NCI-H2196 treated with DMSO at 0.1 percent for 48 hours (cell line): ENCODE data around the gene DDX10.
"Not testable (repeated sequence)": the region's sequence is repeated elsewhere in the genome, so short reads cannot be mapped to it uniquely, and the experiment has no call there.

Experiments used
- DNase-seq: peaks from one replicate; lab custom pipeline; 2025; ENCODE audit not compliant: unreplicated experiment; lab: John Stamatoyannopoulos, UW

Gene DDX10

DNA sequence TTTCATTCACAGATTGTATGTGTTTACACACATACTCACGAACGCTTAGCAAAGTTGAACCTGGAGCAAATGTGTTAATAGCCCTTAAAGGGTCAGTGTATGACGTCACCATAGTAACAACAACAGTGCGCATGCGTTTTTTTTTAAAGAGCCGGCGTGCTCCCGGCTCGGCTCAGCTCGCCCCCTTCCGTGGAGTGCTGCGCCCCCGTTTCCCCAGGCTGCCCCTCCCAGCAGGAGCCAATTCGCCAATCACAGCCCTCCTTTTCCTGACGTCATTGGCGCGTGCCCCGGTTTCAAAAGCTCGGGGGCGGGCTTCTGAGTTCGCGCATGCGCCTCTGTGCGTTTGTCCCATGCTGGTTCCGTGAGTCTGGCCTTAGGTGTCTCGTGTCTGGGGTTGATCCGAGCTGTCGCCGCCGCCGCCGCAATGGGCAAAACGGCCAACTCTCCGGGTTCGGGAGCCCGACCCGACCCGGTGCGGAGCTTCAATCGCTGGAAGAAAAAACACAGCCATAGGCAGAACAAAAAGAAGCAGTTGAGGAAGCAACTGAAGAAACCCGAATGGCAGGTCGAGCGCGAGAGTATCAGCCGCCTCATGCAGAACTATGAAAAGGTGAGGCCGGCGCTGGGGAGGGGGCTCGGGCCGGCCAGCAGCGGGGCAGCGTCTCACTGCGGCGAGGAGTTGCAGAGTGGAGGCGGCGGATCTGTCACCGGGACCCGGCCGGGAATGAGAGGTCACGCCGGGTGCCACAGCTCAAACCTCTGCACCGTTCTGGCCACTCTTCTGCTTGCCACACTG, at the start of gene DDX10:
DDX10 (plus strand) TSS at position 340 of the 796 bp plus-strand sequence; CDS start at position 425, 85 bp downstream.
- peak; percentile 98 for DNase-seq

DNA sequence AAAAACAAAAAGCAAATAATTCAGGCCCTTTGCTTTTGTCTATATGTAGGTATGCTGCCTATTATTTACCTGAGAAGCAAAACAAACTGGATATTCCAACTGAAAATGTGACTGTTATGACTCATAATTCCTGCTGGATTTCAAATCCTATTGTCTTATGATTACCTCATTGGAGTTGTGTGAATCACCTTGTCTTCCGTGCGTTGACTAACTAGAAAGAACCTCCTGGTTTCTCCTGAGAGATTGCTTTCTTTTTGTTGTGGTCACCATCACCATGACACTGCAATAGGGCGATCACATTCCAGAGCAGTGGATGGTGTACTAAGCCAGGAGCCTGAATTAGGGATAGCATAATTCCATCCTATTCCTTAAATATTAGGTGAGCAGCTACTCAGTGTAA, 48.3 kb upstream of the DDX10 start:
- no peak for DNase-seq

DNA sequence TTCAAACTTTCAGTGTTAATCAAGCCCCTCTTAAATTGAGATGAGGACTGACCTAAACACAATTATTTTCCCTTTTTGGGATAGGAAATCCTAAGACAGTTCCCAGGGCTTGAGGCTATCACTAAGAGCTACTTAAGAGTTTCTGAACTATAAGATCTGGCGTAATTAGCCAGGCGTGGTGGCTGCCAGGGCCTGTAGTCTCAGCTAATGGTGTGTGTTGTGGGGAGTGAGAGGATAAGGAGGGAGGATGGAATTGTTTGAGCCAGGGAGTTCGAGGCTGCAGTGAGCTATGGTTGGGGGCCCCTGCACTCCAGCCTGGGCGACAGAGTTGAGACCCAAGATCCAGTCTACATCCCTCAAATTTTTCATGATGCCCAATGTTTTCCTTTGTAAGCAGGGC, 47.8 kb upstream of the DDX10 start:
- no peak for DNase-seq

DNA sequence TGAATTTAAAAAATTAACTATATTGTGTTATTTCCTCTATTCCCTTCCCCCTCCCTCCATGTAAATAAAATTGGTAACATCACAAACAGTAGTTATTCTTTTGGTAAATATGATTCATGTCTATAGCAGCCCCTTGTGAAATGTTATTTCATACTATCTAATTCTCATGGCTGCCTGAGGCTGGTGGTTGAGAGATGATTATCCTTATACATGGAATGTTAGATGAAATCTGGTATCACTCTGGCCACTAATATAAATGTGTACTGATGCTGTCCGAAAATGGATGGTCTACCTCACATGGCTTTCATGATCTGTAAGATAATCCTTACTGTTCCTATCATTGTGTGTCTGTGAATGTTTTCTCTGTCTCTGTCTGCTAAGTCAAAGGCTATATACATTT, 46.3 kb upstream of the DDX10 start:
- no peak for DNase-seq

DNA sequence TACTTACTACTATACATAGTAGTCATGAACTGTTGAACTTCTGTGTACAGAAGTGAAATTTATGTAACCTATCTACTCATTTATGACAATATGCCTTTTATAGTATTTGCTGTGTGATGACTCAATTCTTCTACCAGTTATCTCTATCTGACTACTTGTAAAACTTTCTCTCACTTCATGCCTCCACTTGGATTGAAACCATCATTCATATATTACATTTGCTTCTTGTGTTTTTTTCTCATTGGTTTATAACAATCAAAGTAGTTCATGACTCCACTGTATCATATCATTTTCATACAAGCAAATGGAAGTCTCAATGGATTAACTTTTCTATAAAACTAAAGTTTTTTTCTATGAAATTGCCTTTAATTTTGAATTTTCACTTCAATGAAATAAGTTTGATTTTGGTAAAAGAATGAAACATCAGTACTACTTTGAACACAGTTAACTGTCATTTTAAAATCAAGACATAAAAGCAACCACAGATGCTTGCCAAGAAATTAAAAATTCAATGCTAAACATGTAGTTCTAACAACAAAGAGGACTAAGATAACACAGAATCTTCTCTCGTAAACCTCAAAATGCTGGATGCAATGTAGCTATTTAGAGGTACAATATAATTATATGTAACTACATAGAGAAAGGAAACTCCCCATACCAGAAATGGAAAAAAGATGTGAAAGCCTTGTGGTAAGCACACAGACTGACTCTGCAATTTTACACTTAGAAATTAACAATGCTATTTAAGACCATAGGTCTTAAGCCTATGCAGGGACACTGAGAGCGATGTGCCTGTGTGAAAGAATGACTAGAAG, 43.7 kb upstream of the DDX10 start:
- DNase-seq: no peak

DNA sequence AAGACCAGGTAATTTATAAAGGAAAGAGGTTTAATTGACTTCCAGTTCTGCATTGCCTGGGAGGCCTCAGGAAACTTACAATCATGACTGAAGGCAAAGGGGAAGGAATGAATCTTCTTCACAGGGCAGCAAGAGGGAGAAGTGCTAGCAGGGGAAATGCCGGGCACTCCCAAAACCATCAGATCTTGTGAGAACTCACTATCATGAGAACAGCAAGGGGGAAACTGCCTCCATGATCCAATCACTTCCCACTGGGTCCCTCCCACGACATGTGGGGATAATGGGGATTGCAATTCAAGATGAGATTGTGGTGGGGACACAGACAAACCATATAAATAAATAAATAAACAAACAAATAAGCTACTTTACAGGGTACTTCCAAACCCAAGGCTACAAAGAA, 42.5 kb upstream of the DDX10 start:
- DNase-seq: no peak

DNA sequence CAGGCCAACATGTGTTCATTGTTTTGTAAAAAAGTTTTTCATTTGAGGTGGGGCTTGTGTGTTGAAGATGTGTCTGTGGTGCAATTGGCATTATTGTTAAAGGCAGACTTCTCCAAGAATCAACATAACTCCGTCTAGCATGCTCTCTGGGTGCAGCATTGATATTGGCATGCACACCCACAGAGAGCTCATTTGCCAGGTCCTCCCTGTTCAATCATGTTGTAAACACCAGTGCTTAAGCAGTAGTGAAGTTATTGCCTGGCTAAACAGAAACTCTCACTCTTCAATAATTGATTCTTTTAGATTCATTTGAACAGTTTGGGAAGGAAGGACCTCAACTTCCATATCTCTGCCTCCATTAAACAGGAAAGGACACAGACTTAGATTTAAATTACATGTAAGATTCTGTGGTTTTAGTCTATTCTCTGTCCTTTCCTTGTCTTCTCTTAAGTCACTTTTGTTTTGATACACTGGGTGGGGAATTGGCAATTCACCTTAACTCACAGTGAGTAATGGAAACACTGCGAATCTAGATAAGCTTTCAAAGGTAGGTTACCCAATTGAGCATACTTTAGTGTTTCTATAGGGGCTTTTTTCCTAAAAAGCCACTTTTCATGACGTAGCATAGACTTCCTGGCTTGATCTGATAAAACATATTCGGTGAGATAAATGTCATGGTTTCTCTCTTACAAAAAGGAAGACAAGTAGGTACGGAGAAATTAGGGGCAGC, 40.5 kb upstream of the DDX10 start:
- no peak for DNase-seq

DNA sequence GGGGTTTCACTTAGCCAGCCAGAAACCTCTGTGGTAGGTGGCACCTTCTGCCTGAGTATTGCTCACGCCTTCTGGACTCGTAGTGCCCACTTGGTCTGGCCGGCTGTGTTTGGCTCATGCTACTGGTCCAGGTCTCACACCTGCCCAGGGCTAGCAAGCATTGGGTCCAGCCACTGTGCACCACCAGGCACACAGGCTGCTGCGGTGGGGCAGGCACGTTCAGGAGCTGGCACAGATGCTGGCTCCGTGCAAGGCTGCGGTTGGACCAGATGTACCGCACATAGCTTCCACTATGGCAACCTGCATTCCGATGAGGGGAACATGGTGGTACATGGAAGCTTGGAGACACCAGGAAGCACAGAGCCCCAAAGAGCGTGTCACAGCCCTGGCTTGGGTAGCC, 36.5 kb upstream of the DDX10 start:
- DNase-seq: no peak

DNA sequence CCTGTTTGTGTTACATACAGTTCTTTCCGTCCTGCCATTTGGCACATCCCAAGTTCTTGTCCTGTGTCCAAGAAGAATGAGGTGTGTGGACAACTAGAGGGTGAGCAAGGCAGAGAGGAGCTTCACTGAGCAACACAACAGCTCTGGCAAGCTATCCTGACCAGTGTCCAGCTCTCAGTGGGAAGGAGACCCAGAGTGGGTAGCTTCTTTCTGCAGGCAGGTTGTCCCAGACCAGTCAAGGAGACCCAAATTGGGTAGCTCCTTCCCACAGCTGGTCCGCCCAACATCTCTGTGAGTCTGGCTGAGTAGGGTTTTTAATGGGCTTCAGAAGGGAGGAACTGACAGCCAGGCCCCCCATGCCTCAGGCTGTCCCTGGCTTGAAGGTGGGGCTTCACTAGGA, 36.1 kb upstream of the DDX10 start:
- DNase-seq: no peak

DNA sequence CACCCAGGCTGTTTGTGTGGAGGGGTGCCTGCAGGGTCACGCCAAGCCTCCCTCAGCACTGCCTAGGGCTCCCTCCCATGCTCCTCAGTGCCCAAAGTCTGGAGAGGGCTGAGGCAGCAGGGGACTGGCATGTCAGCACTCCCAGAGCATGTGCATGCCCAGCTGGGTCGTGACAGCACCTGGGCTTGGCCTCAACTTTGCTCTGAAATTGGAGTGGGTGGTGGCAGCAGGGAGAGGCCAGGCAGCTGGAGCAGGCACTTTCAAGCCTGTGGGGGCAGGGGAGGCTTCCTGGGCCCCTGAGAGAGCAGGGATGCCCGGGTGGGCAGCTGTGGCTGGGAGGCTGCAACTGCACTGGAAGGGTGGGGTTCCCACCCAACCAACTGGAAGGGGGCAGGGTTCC, 35.6 kb upstream of the DDX10 start:
- no peak for DNase-seq

DNA sequence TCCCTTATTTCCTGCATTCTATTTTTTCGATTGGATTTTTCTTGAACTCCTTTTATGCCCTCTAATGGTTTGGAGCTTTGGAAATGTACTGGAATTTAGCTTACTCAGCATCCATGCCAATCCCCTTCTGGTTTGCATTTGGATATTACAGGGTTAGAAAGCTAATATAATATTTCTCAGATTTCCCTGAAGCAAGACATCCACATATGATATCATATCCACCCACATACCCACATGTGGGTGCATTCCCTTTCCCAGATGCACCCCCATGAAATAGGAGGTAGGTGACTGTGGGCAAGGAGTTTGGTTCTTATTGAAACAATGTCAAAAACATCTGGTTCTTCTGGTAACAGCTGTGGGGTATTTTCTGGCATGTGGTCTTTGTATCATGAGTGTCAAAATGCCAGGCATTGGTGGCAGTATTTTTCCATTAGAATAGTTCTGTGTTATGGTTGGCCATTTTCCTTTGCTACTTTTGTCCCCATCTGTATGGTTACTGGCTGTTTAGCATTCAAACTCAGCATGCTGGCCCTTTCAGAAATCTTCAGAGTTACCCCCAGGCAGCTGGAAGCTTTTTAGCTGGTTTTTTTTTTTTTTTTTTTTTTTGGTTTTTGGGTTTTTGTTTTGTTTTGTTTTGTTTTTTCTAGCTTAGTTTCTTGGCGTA, 32.7 kb upstream of the DDX10 start:
- DNase-seq: no peak

DNA sequence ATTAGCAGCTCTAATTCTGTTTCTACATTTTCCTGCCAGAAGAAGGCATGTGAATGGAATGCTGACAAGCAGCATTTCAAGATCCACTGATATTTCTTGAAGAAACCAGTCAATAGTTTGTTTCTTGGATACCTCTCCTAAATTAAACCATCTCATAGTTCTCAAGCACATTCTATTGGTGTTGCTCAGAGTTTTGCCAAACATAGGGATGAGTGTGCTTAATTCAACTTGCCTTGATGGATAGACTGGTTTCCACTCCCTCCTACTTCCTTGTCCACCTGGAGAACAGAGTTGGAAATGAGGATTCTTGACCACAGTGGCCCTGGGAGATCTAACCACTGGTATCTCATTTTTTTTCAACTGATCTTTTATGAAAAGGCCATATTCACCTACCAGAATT, 29.8 kb upstream of the DDX10 start:
- DNase-seq: no peak

DNA sequence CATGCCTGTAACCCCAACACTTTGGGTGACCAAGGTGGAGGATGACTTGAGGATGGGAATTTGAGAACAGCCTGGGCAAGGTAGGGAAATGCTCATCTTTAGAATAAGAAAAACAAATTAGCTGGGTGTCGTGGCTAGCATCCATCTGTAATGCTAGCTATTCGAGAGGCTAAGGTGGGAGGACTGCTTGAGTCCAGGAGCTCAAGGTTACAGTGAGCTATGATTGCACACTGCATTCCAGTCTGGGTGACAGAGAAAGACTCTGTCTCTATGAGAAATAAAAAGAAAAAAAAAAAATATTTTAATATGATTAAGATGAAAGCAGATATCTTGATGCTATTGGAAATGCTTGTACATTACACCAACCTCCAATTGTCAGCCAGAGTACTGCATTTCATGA, 28.6 kb upstream of the DDX10 start:
- DNase-seq: no peak

DNA sequence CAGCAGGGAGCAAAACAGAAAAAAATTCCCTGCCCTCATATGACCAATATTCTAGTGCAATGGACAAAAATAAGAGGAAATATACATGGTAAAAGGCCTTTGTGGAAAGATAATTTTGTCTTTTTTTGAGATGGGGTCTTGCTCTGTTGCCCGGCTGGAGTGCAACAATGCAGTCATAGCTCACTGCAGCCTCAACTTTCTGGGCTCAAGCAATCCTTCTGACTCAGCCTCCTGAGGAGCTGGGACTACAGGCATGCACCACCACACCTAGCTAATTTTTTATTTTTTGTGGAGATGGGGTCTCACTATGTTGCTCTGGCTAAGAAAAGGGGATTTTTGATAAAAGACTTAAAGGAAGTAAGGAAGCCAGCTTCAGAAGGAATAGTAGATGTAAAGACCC, 25.7 kb upstream of the DDX10 start:
- DNase-seq: no peak

DNA sequence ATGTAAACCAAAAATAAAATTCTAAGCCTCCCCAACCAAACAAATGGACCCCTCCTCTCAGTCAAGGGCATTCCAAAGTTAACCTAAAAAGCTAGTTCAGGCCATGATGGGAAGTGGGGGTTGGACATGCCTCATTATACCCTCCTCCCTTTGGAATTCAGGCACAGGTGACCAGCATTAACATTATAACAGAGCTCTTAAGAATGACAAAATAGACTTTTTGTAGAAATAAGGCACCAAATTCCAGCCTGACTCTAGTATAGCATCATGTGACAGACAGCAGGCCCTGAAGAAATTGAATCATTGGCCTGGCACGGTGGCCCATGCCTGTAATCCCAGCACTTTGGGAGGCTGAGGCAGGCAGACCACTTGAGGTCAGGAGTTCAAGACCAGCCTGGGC, 23.1 kb upstream of the DDX10 start:
- not testable (repeated sequence) for DNase-seq

DNA sequence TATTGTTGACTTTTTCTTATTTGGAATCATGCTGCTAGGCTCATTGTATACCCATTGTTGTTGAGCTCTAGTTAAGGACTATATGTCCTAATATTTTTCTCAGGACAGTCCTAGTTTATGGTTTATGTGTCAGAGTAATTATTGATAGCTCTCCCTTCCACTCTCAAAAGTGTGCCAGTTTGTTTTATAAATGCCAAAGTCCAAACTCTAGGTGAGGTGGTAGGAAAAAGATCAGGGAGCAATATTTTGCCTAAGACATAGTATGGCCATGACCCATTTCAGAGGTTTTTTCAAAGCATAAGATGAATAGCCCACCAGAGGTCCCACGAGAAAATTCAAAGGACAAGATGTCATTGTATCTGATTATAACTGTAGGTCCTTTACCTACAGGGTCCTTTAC, 20.9 kb upstream of the DDX10 start:
- no peak for DNase-seq

DNA sequence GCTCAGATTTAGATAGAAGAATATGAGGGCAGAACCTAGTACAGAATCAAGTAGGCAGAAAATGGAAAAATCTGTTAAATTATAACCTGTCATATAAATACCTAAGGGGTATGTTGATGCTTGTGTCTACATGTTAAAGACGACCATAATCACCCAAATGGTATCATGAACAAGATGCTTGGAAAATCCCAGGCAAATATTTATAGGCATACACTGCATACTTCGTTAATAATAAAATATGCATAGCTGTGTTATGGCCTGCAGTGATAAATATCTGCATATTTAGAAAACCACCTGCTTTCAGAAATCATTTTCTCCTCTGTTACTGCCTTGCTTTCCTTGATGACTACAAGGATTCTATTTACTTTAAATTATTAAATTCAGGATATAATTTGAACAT, 18.9 kb upstream of the DDX10 start:
- no peak for DNase-seq

DNA sequence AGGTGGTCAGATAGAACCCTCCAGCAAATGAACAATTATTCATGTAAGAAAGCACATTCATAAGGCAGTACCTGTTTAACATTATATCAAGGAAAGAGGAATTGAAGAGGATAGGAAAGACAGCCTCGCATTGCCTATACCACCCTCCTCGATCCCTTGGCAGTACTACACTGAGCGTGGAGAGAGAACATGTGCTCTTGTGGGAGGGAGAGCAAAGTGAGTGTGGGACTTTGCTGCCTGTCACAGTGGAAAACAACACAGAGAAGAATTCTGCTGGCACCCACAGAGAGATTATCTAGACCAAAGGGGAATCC, 17.5 kb upstream of the DDX10 start:
- no peak for DNase-seq

DNA sequence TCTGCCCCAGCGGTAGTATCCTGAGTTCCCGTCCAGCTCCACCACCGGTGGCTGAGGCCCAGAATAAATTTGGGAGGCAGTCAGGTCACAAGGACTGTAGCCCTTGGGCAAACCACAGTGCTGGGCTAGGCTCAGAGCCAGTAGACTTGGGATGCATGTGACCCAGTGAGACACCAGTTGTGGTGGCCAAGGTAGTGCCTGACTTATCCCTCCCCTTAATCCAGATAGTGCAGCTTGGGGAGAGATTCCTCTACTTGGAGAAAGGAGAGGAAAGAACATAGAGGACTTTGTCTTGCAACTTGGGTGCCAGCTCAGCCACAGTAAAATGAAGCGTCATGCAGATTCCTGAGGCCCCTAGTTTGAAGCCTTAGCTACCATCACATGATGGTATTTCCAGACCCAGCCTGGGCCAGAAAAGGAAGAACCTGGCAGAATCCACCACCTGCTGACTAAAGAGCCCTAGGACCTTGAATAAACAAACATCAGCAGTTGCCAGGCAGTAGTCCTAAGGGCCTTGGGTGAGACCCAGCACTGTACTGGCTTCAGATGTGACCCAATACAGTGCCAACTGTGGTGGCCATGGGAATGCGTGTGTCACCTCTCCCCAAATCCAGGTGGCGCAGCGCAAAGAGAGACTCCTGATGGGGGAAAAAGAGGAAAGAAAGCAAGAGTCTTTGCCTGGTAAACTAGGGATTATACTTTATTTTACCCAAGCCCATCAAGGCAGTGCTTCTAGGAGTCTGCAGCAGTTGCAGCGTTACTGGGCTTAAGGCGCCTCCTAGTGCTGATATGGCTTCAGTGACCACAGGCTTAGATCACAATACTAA, 17.0 kb upstream of the DDX10 start:
- peak; percentile 82 for DNase-seq

DNA sequence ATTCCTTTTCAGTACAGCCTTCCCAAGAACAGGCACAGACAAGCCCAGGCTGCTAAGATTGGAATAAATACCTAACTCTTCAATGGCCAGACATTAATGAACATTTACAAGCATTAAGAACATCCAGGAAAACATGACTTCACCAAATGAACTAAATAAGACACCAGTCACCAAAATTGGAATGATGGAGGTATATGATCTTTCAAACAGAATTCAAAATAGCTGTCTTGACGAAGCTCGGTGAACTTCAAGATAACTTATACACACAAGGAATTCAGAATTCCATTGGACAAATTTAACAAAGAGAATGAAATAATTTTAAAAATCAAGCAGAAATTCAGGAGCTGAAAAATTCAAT, 16.4 kb upstream of the DDX10 start:
- DNase-seq: no peak

DNA sequence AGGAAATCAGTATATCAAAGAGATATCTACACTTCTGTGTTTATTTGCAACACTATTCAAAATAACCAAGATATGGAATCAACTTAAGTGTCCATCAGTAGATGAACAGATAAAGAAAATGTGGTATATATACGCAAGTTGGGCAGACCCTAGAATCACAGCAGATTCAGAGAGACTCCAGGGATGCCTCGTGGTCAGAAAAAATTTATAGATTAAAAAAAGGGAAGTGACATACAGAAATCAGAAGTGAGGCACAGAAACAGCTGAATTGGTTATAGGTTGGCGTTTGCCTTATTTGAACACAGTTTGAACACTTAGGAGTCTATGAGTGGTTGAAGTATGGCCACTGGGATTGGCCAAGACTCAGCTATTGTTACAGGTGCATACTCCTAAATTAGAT, 10.8 kb upstream of the DDX10 start:
- not testable (repeated sequence) for DNase-seq
